Ascending aorta (tissue), 2 donors: ENCODE results near the gene BCL10. TPM values are rescaled to one million over a fixed set of nuclear protein-coding genes. Genes with fewer than 3 reads are reported as not detected.

ENCODE experiments used
- DNase-seq, 2 donors: peaks; one replicate each; pipeline ENCODE4 v3.0.0-alpha.2; 2019; ENCODE audit warnings: low spot score in 2 of 2
- H3K27ac ChIP-seq, 2 donors: fragments of 200-600 bp; sonication (generic); one replicate each; pipeline ENCODE4 v1.5.1; 2016 to 2017; ENCODE audit warnings: mild to moderate bottlenecking in 1 of 2
- H3K27me3 ChIP-seq: fragments of 200-600 bp; sonication (generic); one replicate; pipeline ENCODE4 v1.5.1; 2017
- H3K36me3 ChIP-seq, 2 donors: fragments of 200-600 bp; sonication (generic); one replicate each; pipeline ENCODE4 v1.5.1; 2016
- H3K4me1 ChIP-seq, 2 donors: fragments of 200-600 bp; sonication (generic); one replicate each; pipeline ENCODE4 v1.5.1; 2016 to 2017; ENCODE audit warnings: mild to moderate bottlenecking in 1 of 2
- H3K4me3 ChIP-seq, 2 donors: fragments of 200-600 bp; sonication (generic); one replicate each; pipeline ENCODE4 v1.5.1; 2016 to 2017; ENCODE audit warnings: mild to moderate bottlenecking in 1 of 2
- H3K9me3 ChIP-seq, 2 donors: fragments of 200-600 bp; sonication (generic); one replicate each; pipeline ENCODE4 v1.5.1; 2016
- CTCF ChIP-seq, 3 experiments: fragments of 200-600 bp in 2 of 3; fragments of 450-650 bp in 1 of 3; sonication (generic) in 2 of 3; IDR thresholded peaks; one replicate each; pipeline ENCODE4 v1.5.1; 2016 to 2019; ENCODE audit warnings: antibody characterized with exemption in 3 of 3, mild to moderate bottlenecking in 1 of 3, moderate library complexity in 1 of 3
- intact Hi-C: fragments of 100-400 bp; cut with DNase I; formaldehyde crosslinking; loops from one replicate; pipeline ENCODE4 v1.15.1; 2023
- total RNA-seq: library from RNA; depleted of rRNA; stranded (reverse); fragments of >200 nt; gene quantifications from one replicate; pipeline ENCODE4 v1.1.0, GENCODE V29; 2016

BCL10 gene
- total RNA-seq, 1 donor from 2014 or later, result 3.7 TPM

GRCh38 chr1:85276978-85277639 lies 677 bp upstream of the BCL10 start:
- Histone ChIP-seq H3K27me3 (no peaks in the 10 kb centered on the region), H3K27ac (peak overlapping the region; percentile 93 to 97), H3K4me1 (peaks cover 8 to 15% of the 10 kb centered on the region in 2 donors), H3K4me3 (peak overlapping the region in 1 of 2 donors; percentile 82), H3K36me3 (no peaks in the 10 kb centered on the region), H3K9me3 (no peaks in the 10 kb centered on the region)
- no peak for TF ChIP-seq CTCF (IDR thresholded peaks at IDR 0.05)
- intact Hi-C loops, result loop anchor here (1.0 to 10.0 kb wide), 4 partner anchors 18 to 1638 kb away; partner anchors contain the start of genes C1orf52, GNG5, HS2ST1 and SELENOF
- no peak for DNase-seq

- H3K4me3 ChIP-seq, result peak overlapping the region; percentile 75 to 82
- peaks cover 1 to 3% of the 10 kb centered on the region in 2 donors for H3K36me3 ChIP-seq
- DNase-seq, result no peak
- H3K27ac ChIP-seq, result peak overlapping the region; percentile 93 to 97
- H3K9me3 ChIP-seq, result no peaks in the 10 kb centered on the region
- H3K27me3 ChIP-seq, result no peaks in the 10 kb centered on the region
- intact Hi-C loops, result loop anchor here (1.0 to 10.0 kb wide), 4 partner anchors 16 to 1639 kb away; partner anchors contain the start of genes C1orf52, GNG5, HS2ST1 and SELENOF
- no peak for TF ChIP-seq CTCF (IDR thresholded peaks at IDR 0.05)
- peaks cover 8 to 17% of the 10 kb centered on the region in 2 donors for H3K4me1 ChIP-seq
Measured at GRCh38 chr1:85275701-85276214, 674 bp downstream of the BCL10 start.

GRCh38 chr1:85274969-85275453 lies 1.4 kb downstream of the BCL10 start:
- intact Hi-C loops, result loop anchor here (5.0 to 10.0 kb wide), 3 partner anchors 770 to 1640 kb away; partner anchors contain the start of genes GNG5, HS2ST1, SELENOF and SPATA1
- Histone ChIP-seq H3K36me3 (peaks cover 9 to 10% of the 10 kb centered on the region in 2 donors), H3K4me1 (peaks cover 8 to 17% of the 10 kb centered on the region in 2 donors), H3K27ac (peak overlapping the region; percentile 93 to 97), H3K4me3 (peak overlapping the region; percentile 75 to 82), H3K9me3 (no peaks in the 10 kb centered on the region), H3K27me3 (no peaks in the 10 kb centered on the region)
- DNase-seq, result no peak
- TF ChIP-seq CTCF (IDR thresholded peaks at IDR 0.05), result no peak

- H3K4me3 ChIP-seq, result no peak overlapping the region
- H3K27ac ChIP-seq, result no peak overlapping the region
- H3K9me3 ChIP-seq, result no peaks in the 10 kb centered on the region
- peaks cover 16 to 25% of the 10 kb centered on the region in 2 donors for H3K36me3 ChIP-seq
- no peak for DNase-seq
- no peak for TF ChIP-seq CTCF (IDR thresholded peaks at IDR 0.05)
- H3K4me1 ChIP-seq, result peaks cover 8 to 17% of the 10 kb centered on the region in 2 donors
- intact Hi-C loops, result loop anchor here (10.0 kb wide), 2 partner anchors 769 to 1641 kb away; partner anchors contain the start of genes GNG5, HS2ST1, SELENOF and SPATA1
- no peaks in the 10 kb centered on the region for H3K27me3 ChIP-seq
Measured at GRCh38 chr1:85273397-85273796, 3.0 kb downstream of the BCL10 start.

- no peak for DNase-seq
- H3K9me3 ChIP-seq, result no peaks in the 10 kb centered on the region
- intact Hi-C loops, result no loop called here
- H3K27me3 ChIP-seq, result no peaks in the 10 kb centered on the region
- no peak overlapping the region for H3K27ac ChIP-seq
- H3K4me3 ChIP-seq, result no peak overlapping the region
- H3K4me1 ChIP-seq, result peaks cover 0 to 5% of the 10 kb centered on the region in 2 donors
- peaks cover 35 to 59% of the 10 kb centered on the region in 2 donors for H3K36me3 ChIP-seq
- no peak for TF ChIP-seq CTCF (IDR thresholded peaks at IDR 0.05)
Measured at GRCh38 chr1:85268801-85269585, 7.4 kb downstream of the BCL10 start.
